SKM-1 treated with dmso at 0.1 percent for 144 hours (cell line): Measurements from ENCODE around the gene TENM4.

Experiments used
- DNase-seq: peaks from one replicate; lab custom pipeline; 2025; ENCODE audit not compliant: unreplicated experiment; lab: John Stamatoyannopoulos, UW

Gene TENM4

GRCh38 chr11:78772186-78772585 lies 668.6 kb downstream of the TENM4 start:
- DNase-seq, result no peak

GRCh38 chr11:78770931-78771330 lies 669.9 kb downstream of the TENM4 start:
- DNase-seq, result no peak

GRCh38 chr11:78768971-78769370 lies 671.9 kb downstream of the TENM4 start:
- DNase-seq, result no peak

GRCh38 chr11:78768345-78768744 lies 672.5 kb downstream of the TENM4 start:
- DNase-seq, result no peak

- DNase-seq, result no peak
Observed at GRCh38 chr11:78767027-78767932, 673.5 kb downstream of the TENM4 start.

- DNase-seq, result no peak
Observed at GRCh38 chr11:78764946-78765345, 675.9 kb downstream of the TENM4 start.

GRCh38 chr11:78763664-78764063 lies 677.2 kb downstream of the TENM4 start:
- DNase-seq, result no peak

GRCh38 chr11:78762105-78762504 lies 678.7 kb downstream of the TENM4 start:
- DNase-seq, result no peak

GRCh38 chr11:78759071-78759470 lies 681.8 kb downstream of the TENM4 start:
- no peak for DNase-seq

- DNase-seq, result no peak
Observed at GRCh38 chr11:78753297-78753696, 687.5 kb downstream of the TENM4 start.

- DNase-seq, result no peak
Observed at GRCh38 chr11:78752494-78752893, 688.3 kb downstream of the TENM4 start.

- DNase-seq, result no peak
Observed at GRCh38 chr11:78748918-78749690, 691.7 kb downstream of the TENM4 start.

GRCh38 chr11:78744949-78745348 lies 695.9 kb downstream of the TENM4 start:
- DNase-seq, result no peak

GRCh38 chr11:78744202-78744601 lies 696.6 kb downstream of the TENM4 start:
- no peak for DNase-seq

- no peak for DNase-seq
Observed at GRCh38 chr11:78742430-78742829, 698.4 kb downstream of the TENM4 start.

- DNase-seq, result no peak
Observed at GRCh38 chr11:78741741-78742140, 699.1 kb downstream of the TENM4 start.

GRCh38 chr11:78740199-78741071 lies 700.4 kb downstream of the TENM4 start:
- DNase-seq, result no peak

- DNase-seq, result no peak
Observed at GRCh38 chr11:78737891-78738290, 702.9 kb downstream of the TENM4 start.

GRCh38 chr11:78737301-78737700 lies 703.5 kb downstream of the TENM4 start:
- no peak for DNase-seq

- DNase-seq, result no peak
Observed at GRCh38 chr11:78735711-78736110, 705.1 kb downstream of the TENM4 start.

- DNase-seq, result no peak
Observed at GRCh38 chr11:78733031-78733430, 707.8 kb downstream of the TENM4 start.
